GF-D8 (cell line): ENCODE results near the gene TVP23C.
"Not testable (repeated sequence)": the region's sequence is repeated elsewhere in the genome, so short reads cannot be mapped to it uniquely, and the experiment has no call there.

Experiments
- DNase-seq: peaks from one replicate; lab custom pipeline; 2025; lab: John Stamatoyannopoulos, UW

The TVP23C gene

GRCh38 chr17:15526292-15527218, 36.7 kb downstream of the TVP23C start:
- DNase-seq = not testable (repeated sequence)

DNA sequence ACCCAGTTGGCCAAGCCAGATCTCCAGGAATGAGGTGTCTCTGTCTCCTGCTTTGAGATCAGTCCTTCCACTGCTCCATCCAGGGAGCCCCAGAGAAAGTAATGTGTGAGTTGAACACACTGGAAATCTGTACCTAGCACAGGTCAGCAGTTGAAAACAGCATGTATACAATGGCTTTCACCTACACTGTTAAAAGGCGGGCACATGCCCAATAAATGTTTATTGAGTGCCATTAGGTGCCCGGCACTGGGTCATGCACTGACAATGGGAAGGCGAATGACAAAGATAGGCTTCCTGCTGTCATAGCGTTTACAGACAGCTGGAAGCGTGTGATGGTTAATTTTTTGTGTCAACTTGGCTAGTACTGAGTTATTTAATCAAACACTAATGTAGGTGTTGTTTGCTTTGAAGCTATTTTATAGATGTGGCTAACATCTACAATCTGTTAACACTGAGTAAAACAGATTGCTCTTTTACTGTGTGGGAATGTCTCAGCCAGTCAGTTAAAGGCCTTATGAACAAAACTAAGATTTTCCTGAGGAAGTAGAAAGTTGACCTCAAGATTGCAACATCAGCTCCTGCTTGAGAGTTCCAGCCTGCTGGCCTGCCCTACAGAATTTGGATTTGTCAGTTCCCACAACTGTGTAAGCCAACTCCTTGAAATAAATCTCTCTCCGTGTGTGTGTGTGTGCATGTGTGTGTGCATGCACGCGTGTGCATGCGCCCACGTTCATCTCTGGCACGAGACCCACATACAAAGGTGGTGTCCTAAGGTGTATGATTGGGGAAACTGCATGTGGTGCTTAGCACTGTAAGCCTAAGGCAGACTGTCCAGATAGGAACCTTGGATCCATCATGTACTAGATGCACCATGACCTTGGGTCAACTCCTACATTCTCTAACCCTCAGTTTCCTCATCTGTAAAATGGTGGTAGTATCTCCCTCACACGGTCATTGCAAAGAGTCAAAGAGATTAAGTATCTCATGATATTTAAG, 38.0 kb downstream of the TVP23C start:
- DNase-seq = not testable (repeated sequence)

DNA sequence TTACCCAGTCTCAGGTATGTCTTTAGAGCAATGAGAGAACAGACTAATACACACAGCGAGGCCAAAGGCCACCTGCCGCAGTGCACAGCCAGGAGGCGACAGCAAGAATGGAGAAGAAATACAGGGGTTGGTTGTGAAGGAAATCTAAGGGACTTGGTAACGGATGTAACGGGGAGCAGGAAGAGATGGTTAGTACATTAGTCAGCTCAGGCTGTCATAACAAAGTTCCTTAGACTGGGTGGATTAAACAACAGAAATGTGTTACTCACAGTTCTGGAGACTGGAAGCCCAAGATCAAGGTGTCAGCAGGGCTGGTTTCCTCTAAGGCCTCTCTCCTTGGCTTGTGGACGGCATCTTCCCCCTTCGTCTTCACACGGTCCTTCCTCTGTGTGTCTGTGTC, 47.1 kb downstream of the TVP23C start:
- DNase-seq = no peak

DNA sequence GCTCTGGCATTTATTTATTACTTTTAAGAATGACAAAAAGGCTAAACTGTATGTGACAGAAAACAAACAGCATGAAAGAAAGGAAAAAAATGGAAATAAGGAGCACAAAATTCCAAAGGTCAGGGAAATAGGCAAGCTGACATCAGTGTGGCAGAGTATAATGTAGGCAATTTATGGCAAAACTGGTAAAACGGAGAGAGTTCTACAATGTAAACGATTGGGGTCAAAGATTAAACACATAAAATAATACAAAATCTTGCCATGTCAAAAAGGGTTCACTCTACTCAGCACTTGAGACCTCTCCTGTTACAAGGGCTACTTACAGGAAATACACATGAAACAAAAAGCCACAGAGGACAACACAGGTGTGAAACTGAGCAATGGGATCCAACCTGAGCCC, 48.8 kb downstream of the TVP23C start:
- DNase-seq = no peak

DNA sequence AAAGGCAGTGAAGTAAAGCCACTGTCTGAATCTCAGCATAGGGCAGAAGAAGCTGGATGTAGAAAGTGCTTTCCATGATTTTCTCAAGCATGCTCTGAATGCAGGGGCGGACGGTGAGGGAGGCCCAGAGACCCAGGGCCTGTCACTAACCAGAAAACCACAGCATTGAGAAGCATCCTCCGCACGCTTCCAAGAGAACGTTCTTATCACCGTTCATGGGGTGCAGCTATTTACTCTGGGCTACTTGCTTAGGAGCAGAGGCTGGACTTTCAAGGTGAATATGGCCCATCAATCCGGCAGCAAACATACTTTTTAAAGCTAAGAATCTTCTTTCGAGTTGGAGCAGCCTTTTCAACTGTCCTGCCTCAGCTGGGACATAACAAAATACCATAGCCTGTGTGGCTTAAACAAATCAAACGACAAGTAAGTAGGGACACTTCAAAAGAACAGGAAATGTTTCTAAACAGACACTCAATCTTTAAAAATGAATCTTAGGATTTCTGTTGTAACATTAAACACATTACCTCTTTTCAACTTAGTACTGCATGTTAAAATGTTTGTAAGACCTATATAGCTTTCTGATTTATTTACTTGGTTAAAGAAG, 49.3 kb downstream of the TVP23C start:
- no peak for DNase-seq

DNA sequence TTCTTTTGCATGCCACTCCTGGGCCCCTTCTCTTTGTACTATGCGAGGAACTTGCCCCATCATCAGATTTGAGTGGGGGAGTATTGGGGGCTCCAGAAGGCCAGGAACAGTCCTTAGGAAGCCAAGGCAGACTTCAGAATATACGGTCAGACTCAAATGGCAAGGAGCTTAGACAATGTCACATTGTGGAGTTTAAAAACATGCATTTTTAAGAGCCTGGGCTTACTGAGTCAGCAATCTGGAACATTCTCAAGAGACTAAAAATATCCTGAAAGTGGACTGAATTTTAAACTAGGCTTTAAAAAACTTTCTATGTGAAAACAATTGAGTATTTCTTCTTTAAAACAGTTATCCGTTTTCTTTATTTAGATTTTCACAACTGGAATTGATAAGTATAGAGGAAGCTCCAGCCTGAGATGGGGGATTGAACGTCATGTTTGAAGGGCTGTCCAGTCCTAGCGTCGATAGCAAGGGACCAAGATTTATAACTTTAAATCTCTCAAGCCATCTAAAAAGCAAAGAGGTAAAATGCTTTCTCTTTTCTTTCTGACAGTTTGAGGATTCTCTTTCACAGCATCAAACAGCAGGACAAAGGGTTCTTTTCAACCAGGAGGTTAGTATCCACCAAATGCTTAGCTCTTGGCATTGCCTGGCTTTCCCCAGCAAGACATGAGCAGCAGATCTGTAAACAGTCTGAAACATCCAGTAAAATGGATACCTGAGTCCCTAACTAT, 50.1 kb downstream of the TVP23C start:
- no peak for DNase-seq

DNA sequence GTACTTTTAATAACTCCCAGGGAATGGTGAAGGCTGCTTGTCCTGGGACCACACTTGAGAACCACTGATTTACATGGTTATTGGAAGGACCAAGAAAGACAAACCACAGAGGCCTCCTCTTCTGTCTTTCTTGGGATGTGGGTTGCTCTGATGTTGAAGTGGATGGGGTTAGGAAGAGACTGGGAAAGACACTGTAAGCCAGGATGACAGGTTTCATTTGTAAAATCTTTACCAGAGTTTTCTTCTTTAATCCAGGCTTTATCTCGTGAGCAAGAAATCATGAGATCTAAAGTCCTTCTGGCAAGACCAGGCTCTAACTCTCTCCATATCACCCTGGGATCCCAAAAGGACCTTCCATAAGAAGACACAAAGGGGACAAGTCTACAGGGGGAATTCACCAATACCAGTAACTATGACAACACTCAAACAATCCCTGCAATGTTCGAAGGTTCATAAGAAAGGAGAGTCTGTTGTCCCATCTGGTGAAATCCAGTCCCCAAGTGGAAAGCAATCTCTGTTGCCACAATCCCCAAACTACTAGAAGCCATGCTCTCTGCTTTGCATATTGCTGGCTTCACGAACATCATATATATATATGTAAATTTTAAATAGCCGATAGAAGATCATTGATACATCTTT, 51.1 kb downstream of the TVP23C start:
- DNase-seq = no peak

DNA sequence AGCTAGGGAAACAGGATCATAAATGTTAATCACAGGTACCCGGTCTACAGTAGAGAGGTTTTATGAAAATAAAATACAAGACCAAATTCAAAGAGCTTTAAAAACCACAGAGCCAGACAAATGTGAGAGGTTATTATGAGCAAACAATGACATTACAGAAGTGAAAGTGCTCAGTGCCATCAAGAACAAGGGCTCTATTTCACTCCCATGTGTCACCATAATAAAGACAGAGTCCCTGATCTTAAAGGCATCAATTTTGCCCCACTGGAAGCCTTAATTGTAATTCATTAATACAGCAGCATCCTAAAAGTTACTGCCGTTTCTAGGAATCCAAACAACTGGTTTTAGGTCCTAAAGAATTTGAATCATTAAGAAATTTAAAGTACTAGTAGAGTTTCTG, 52.1 kb downstream of the TVP23C start:
- DNase-seq = no peak

- DNase-seq = no peak
Observed at GRCh38 chr17:15510361-15510760, 52.9 kb downstream of the TVP23C start.

- no peak for DNase-seq
Observed at GRCh38 chr17:15509095-15509494, 54.2 kb downstream of the TVP23C start.

DNA sequence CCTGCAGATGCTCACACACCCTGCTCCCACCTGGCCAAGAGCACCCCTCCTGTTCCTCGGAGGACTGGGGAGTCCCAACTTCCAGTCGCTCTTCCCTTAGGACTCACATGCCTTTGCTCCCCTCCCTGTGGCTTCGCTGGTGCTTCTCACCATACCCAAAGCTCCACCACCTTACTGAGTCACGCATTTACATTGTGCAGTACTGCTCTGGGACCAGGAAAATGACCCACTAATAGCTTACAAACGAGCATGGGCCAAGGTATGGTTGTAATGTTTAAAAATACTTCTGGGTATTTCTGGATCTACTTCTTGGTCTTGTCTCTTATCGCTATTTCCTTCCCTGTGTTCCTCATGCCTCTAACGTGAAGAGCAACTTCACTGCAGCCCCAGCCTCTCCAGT, 54.8 kb downstream of the TVP23C start:
- no peak for DNase-seq

DNA sequence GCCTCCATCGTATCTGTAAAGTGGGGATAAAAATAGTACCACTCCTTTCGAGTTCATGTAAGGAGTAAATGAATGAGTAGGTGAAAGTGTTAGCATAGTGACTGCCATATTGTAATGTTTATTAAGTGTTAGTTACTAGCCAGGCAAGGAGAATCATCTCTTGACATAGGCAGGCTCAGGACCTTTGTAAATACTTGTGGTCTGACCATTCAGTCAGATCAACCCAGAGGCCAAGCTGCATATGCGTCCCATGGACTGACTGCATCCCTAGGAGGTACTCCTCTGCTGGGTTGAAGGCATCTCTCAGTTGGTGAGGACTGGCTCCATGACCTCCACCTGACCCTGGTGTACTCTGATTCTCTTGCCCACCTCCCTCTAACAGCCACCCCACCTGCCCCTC, 55.4 kb downstream of the TVP23C start:
- no peak for DNase-seq

- no peak for DNase-seq
Observed at GRCh38 chr17:15507001-15507400, 56.3 kb downstream of the TVP23C start.

GRCh38 chr17:15505708-15506107, 57.6 kb downstream of the TVP23C start:
- DNase-seq = not testable (repeated sequence)

DNA sequence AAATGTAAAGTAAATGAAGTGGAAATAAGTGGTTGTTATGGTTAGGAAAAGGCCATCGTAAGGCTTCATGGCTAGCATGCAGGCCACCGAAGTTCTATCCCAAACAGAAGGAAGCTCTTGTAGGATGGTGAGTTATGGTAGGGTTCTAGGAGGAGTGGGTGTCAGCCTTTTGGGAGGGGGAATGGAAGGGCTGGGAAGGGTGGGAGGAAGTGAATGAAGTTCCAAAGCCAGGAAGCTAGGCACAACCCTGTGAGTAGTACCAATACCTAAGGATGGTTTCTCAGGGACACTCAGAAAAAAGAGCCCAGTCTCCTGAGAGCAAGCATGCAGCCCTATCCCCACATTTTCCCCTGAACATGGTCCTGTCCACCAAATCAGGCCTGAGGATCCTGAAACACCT, 59.6 kb downstream of the TVP23C start:
- DNase-seq = no peak

- no peak for DNase-seq
Observed at GRCh38 chr17:15502369-15503112, 60.7 kb downstream of the TVP23C start.

DNA sequence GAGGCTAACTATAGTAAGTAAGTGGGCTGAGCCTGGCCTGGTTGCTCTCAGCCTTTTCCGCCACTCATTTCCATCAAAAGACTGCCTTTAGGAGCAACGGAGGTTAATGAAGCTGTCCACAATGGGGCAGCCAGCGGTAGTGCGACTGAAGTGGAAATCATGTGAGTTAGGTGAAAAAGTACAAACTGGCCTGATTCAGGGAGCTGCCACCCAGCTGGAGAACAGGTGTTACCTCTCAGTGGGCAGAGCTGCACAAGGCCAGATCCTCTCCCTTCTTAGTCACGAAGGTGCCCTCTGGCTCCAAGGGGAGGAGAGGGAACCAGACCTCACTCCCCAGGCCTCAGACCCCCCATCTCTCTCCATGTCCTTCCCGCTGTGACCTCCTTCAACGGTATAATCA, 61.5 kb downstream of the TVP23C start:
- DNase-seq = no peak

DNA sequence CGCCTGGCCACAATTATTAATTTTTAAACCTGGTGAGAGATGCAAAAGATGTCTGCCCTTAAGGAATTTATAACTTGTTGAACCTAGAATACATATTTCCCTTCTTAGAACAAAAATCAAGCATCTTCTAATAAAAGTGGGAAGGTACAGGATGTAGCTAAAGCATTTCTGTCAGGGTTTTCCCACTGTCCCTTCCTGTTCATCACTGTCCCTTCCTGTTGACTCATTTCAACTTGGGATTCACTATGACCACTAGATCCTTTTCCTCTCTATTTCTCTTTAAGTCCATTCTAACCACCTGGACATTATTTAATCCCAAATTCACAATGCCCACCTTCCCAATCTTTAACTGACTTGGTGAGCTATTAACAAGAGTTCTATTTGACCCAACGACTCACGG, 62.0 kb downstream of the TVP23C start:
- DNase-seq = no peak

- DNase-seq = no peak
Observed at GRCh38 chr17:15498107-15498506, 65.2 kb downstream of the TVP23C start.
